CD4-positive, alpha-beta T cell (primary cell): ENCODE results near the gene F8A2. TPM values are rescaled to one million over a fixed set of nuclear protein-coding genes. Genes with fewer than 3 reads are reported as not detected.
"Not testable (repeated sequence)": the region's sequence is repeated elsewhere in the genome, so short reads cannot be mapped to it uniquely, and the experiment has no call there.

Experiments used
- ATAC-seq: fragments of 200-7000 bp; cut with Tn5 transposase; one replicate; pipeline ENCODE4 v1.10.0; 2022; ENCODE audit warnings: mild to moderate bottlenecking; ENCODE audit not compliant: poor library complexity
- CTCF ChIA-PET: fragments of 350-600 bp; sonication (Branson Sonifier 250); formaldehyde crosslinking; loops from one replicate; lab custom pipeline; 2021; ENCODE audit warnings: antibody characterized with exemption, inconsistent platforms; lab: Charles Lee
- POLR2A ChIA-PET: fragments of 350-600 bp; sonication (Branson Sonifier 250); formaldehyde crosslinking; loops from one replicate; lab custom pipeline; 2021; ENCODE audit warnings: antibody characterized with exemption, inconsistent platforms; lab: Charles Lee
- DNase-seq, 14 experiments: peaks; one replicate each; pipeline ENCODE4 v3.0.0-alpha.2; 2013 to 2020; ENCODE audit warnings: mixed read lengths in 2 of 14
- H3K27ac ChIP-seq, 2 donors: one replicate each; pipeline versions ENCODE4 v1.5.1 to v1.7.0; 2013; ENCODE audit warnings: low read length in 2 of 2, low read depth in 1 of 2, mild to moderate bottlenecking in 1 of 2
- H3K27me3 ChIP-seq, 2 experiments: 1 replicate in 1 of 2; 2 replicates in 1 of 2; pipeline versions ENCODE4 v1.6.1 to v1.7.0; 2013; ENCODE audit warnings: low read length in 2 of 2, control low read depth in 1 of 2, mild to moderate bottlenecking in 1 of 2, moderate library complexity in 1 of 2; ENCODE audit not compliant: insufficient read depth in 2 of 2, control insufficient read depth in 1 of 2
- H3K36me3 ChIP-seq: one replicate; pipeline ENCODE4 v1.6.1; 2013; ENCODE audit warnings: low read length, control low read depth; ENCODE audit not compliant: insufficient read depth
- H3K4me1 ChIP-seq: one replicate; pipeline ENCODE4 v1.6.1; 2013; ENCODE audit warnings: low read length, control low read depth; ENCODE audit not compliant: insufficient read depth
- H3K4me3 ChIP-seq: one replicate; pipeline ENCODE4 v1.5.1; 2013; ENCODE audit warnings: mild to moderate bottlenecking, low read length, moderate library complexity
- H3K9me3 ChIP-seq, 2 experiments: 1 replicate in 1 of 2; 2 replicates in 1 of 2; pipeline versions ENCODE4 v1.6.1 to v1.7.0; 2013; ENCODE audit warnings: low read length in 2 of 2, mild to moderate bottlenecking in 2 of 2, control low read depth in 1 of 2, moderate library complexity in 1 of 2; ENCODE audit not compliant: control insufficient read depth in 1 of 2, insufficient read depth in 1 of 2
- H3K27ac Mint-ChIP-seq: one replicate; pipeline ENCODE4 v1.8.0; 2020; ENCODE audit warnings: mixed read lengths
- H3K27me3 Mint-ChIP-seq: one replicate; pipeline ENCODE4 v1.8.0; 2021; ENCODE audit warnings: mixed read lengths
- H3K36me3 Mint-ChIP-seq: one replicate; pipeline ENCODE4 v1.8.0; 2021; ENCODE audit warnings: low read depth, mixed read lengths
- H3K4me1 Mint-ChIP-seq: one replicate; pipeline ENCODE4 v1.8.0; 2021; ENCODE audit warnings: low read depth, mixed read lengths
- H3K4me3 Mint-ChIP-seq: one replicate; pipeline ENCODE4 v1.8.0; 2020; ENCODE audit warnings: mild to moderate bottlenecking, mixed read lengths
- H3K9me3 Mint-ChIP-seq: one replicate; pipeline ENCODE4 v1.8.0; 2020; ENCODE audit warnings: mixed read lengths
- intact Hi-C, 2 experiments: fragments of 100-400 bp; cut with DNase I in 1 of 2; cut with micrococcal nuclease in 1 of 2; formaldehyde crosslinking; loops; one replicate each; pipeline versions ENCODE4 v1.15.1 to v1.9.0; 2023 to 2025; cut with DNase I, micrococcal nuclease
- total RNA-seq, 174 experiments: library from RNA in 2 of 174; stranded (reverse) in 2 of 174; gene quantifications; one replicate each; pipeline ENCODE4 v1.2.3 and lab custom pipeline; 2021 to 2026
- TF ChIP-seq, protein P1 (sequence below): fragments of 200-600 bp; IDR thresholded peaks from one replicate; pipeline ENCODE4 v1.8.0; 2022; ENCODE audit warnings: antibody characterized with exemption, mild to moderate bottlenecking

F8A2 gene
- total RNA-seq, 2 experiments from 2014 or later, result not detected

- H3K36me3 ChIP-seq, result no peaks in the 10 kb centered on the region
- peaks cover 3 to 4% of the 10 kb centered on the region in 2 experiments for H3K9me3 ChIP-seq
- ATAC-seq, result no peak
- H3K27me3 Mint-ChIP-seq, result no peaks in the 10 kb centered on the region
- DNase-seq, result no peak
- no peaks in the 10 kb centered on the region for H3K4me1 ChIP-seq
- intact Hi-C loops, result no loop called here
- no peak overlapping the region for H3K4me3 ChIP-seq
- CTCF ChIA-PET, result no interaction called here
- H3K27me3 ChIP-seq, result no peaks in the 10 kb centered on the region
- no peak overlapping the region for H3K4me3 Mint-ChIP-seq
- H3K9me3 Mint-ChIP-seq, result no peaks in the 10 kb centered on the region
- POLR2A ChIA-PET, result no interaction called here
- peaks cover 34% of the 10 kb centered on the region for H3K4me1 Mint-ChIP-seq
- TF ChIP-seq, protein P1, sequence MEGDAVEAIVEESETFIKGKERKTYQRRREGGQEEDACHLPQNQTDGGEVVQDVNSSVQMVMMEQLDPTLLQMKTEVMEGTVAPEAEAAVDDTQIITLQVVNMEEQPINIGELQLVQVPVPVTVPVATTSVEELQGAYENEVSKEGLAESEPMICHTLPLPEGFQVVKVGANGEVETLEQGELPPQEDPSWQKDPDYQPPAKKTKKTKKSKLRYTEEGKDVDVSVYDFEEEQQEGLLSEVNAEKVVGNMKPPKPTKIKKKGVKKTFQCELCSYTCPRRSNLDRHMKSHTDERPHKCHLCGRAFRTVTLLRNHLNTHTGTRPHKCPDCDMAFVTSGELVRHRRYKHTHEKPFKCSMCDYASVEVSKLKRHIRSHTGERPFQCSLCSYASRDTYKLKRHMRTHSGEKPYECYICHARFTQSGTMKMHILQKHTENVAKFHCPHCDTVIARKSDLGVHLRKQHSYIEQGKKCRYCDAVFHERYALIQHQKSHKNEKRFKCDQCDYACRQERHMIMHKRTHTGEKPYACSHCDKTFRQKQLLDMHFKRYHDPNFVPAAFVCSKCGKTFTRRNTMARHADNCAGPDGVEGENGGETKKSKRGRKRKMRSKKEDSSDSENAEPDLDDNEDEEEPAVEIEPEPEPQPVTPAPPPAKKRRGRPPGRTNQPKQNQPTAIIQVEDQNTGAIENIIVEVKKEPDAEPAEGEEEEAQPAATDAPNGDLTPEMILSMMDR, result no peak
- H3K36me3 Mint-ChIP-seq, result peaks cover 17% of the 10 kb centered on the region
- H3K27ac ChIP-seq, result no peak overlapping the region
- no peak overlapping the region for H3K27ac Mint-ChIP-seq
Observed at GRCh38 chrX:155389634-155390033, 7.7 kb downstream of the F8A2 start.

- H3K9me3 Mint-ChIP-seq, H3K4me3 Mint-ChIP-seq, H3K4me3 ChIP-seq, H3K27me3 ChIP-seq, H3K36me3 ChIP-seq, POLR2A ChIA-PET, H3K27me3 Mint-ChIP-seq, H3K36me3 Mint-ChIP-seq, CTCF ChIA-PET, intact Hi-C loops, ATAC-seq, H3K4me1 ChIP-seq, H3K9me3 ChIP-seq, H3K27ac ChIP-seq: not testable (repeated sequence)
- Mint-ChIP-seq H3K4me1 (peaks cover 20% of the 10 kb centered on the region), H3K27ac (peak overlapping the region; percentile 25)
- DNase-seq, result peak in 5 of 14 experiments; percentile 0 to 49 (median 13)
Observed at GRCh38 chrX:155394747-155395276, 12.9 kb downstream of the F8A2 start.

GRCh38 chrX:155406429-155406828, 24.5 kb downstream of the F8A2 start:
- H3K27ac ChIP-seq, result no peak overlapping the region
- H3K9me3 ChIP-seq, result peaks cover 0 to 11% of the 10 kb centered on the region in 2 experiments
- ATAC-seq, result no peak
- no peak overlapping the region for H3K4me3 ChIP-seq
- H3K36me3 ChIP-seq, result no peaks in the 10 kb centered on the region
- intact Hi-C loops, result no loop called here
- Mint-ChIP-seq H3K4me3 (no peak overlapping the region), H3K4me1 (no peaks in the 10 kb centered on the region), H3K9me3 (no peaks in the 10 kb centered on the region), H3K36me3 (peaks cover 17% of the 10 kb centered on the region), H3K27me3 (no peaks in the 10 kb centered on the region), H3K27ac (no peak overlapping the region)
- TF ChIP-seq, protein P1, result no peak
- no peak for DNase-seq
- no peaks in the 10 kb centered on the region for H3K27me3 ChIP-seq
- no peaks in the 10 kb centered on the region for H3K4me1 ChIP-seq
- CTCF ChIA-PET, result no interaction called here
- POLR2A ChIA-PET, result no interaction called here

DNA sequence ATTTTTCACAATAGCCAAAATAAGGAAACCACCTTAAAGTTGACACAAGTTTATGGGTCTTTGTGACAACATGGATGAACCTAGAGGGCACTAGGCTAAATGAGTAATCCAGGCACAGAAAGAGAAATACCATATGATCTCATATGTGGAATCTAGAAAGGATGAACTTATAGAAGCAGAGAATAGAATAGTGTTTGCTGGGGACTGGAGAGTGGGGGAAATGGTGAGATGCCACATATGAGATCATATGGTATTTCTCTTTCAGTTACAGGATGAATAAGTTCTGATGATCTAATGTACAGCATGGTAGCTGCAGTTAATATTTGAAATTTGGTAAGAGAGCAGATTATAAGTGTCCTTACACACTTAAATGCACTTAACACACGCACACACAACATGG, 35.9 kb downstream of the F8A2 start:
- CTCF ChIA-PET, result no interaction called here
- intact Hi-C loops, result no loop called here
- Mint-ChIP-seq H3K4me1 (no peaks in the 10 kb centered on the region), H3K27me3 (no peaks in the 10 kb centered on the region), H3K4me3 (no peak overlapping the region), H3K36me3 (no peaks in the 10 kb centered on the region), H3K27ac (no peak overlapping the region), H3K9me3 (no peaks in the 10 kb centered on the region)
- Histone ChIP-seq H3K9me3 (no peaks in the 10 kb centered on the region), H3K4me1 (no peaks in the 10 kb centered on the region), H3K27me3 (no peaks in the 10 kb centered on the region), H3K36me3 (no peaks in the 10 kb centered on the region), H3K27ac (no peak overlapping the region), H3K4me3 (no peak overlapping the region)
- DNase-seq (no peak), ATAC-seq (no peak)
- TF ChIP-seq, protein P1, result no peak
- POLR2A ChIA-PET, result interaction anchor here (1.1 kb wide), 1 partner anchor 11 kb away, joined by 3 read pairs; no protein-coding TSS in a partner anchor
